SK-N-SH (cell line): ENCODE data around the gene EML5. TPM values are rescaled to one million over a fixed set of nuclear protein-coding genes. Genes with fewer than 3 reads are reported as not detected.
A peak's percentile ranks its signal among the peaks of the same experiment; 100 is the strongest.

Source experiments
- CTCF ChIA-PET: fragments of 300-600, 350-600 bp; formaldehyde crosslinking; extraction: SDS; loops from one replicate; lab custom pipeline; 2021; lab: Yijun Ruan, JAX
- POLR2A ChIA-PET: fragments of 350-600 bp; sonication (Branson Sonifier 250); formaldehyde crosslinking; extraction: SDS; loops from one replicate; lab custom pipeline; 2020; ENCODE audit warnings: antibody characterized with exemption, inconsistent platforms; lab: Yijun Ruan, JAX
- DNase-seq: peaks from one replicate; pipeline ENCODE4 v3.0.0; 2012
- H2AFZ ChIP-seq: fragments of 200-600 bp; sonication (generic); 2 replicates; pipeline ENCODE4 v1.8.1; 2016; ENCODE audit warnings: antibody characterized with exemption, mild to moderate bottlenecking, low read depth
- H3F3A ChIP-seq: fragments of 200-600 bp; sonication (generic); replicated peaks from 2 replicates; pipeline ENCODE3; 2016; ENCODE audit warnings: antibody characterized with exemption, mild to moderate bottlenecking; ENCODE audit not compliant: insufficient read depth
- H3K27ac ChIP-seq, 2 experiments: fragments of 200-500 bp in 1 of 2; fragments of 200-600 bp in 1 of 2; sonication (Bioruptor generic) in 1 of 2; sonication (generic), shearing (Covaris generic) in 1 of 2; 2 replicates each; pipeline versions ENCODE4 v1.5.1 to v1.6.1; 2014 to 2016; ENCODE audit warnings: low read depth in 2 of 2, inconsistent platforms in 1 of 2, low read length in 1 of 2, mild to moderate bottlenecking in 1 of 2, mixed read lengths in 1 of 2
- H3K27me3 ChIP-seq: fragments of 200-600 bp; sonication (generic), shearing (Covaris generic); 2 replicates; pipeline ENCODE4 v1.6.1; 2016; ENCODE audit warnings: mixed run types; ENCODE audit not compliant: insufficient read depth
- H3K36me3 ChIP-seq, 2 experiments: fragments of 200-500 bp in 1 of 2; fragments of 200-600 bp in 1 of 2; sonication (Bioruptor generic) in 1 of 2; sonication (generic) in 1 of 2; replicated peaks in 1 of 2; 2 replicates each; pipeline versions ENCODE3 to v1.5.1; 2014 to 2016; ENCODE audit warnings: low read length in 1 of 2, mild to moderate bottlenecking in 1 of 2; ENCODE audit not compliant: insufficient read depth in 2 of 2, control insufficient read depth in 1 of 2
- H3K4me1 ChIP-seq, 2 experiments: fragments of 200-500 bp in 1 of 2; fragments of 200-600 bp in 1 of 2; sonication (Bioruptor generic) in 1 of 2; sonication (generic), shearing (Covaris generic) in 1 of 2; 2 replicates each; pipeline versions ENCODE4 v1.5.1 to v1.6.1; 2014 to 2016; ENCODE audit warnings: low read depth in 1 of 2, low read length in 1 of 2, mixed run types in 1 of 2; ENCODE audit not compliant: insufficient read depth in 2 of 2, control insufficient read depth in 1 of 2
- H3K4me2 ChIP-seq: fragments of 200-600 bp; sonication (generic), shearing (Covaris generic); 2 replicates; pipeline ENCODE4 v1.6.1; 2017; ENCODE audit warnings: mixed run types
- H3K4me3 ChIP-seq, 2 experiments: fragments of 200-500 bp in 1 of 2; fragments of 200-600 bp in 1 of 2; sonication (Bioruptor generic) in 1 of 2; sonication (generic), shearing (Covaris generic) in 1 of 2; 2 replicates each; pipeline versions ENCODE4 v1.5.1 to v1.8.1; 2014 to 2016; ENCODE audit warnings: low read depth in 2 of 2, inconsistent platforms in 1 of 2, low read length in 1 of 2, mild to moderate bottlenecking in 1 of 2, mixed read lengths in 1 of 2, moderate library complexity in 1 of 2
- H3K79me2 ChIP-seq: fragments of 200-600 bp; sonication (generic); 2 replicates; pipeline ENCODE4 v1.8.1; 2017; ENCODE audit warnings: mild to moderate bottlenecking; ENCODE audit not compliant: insufficient read depth
- H3K9ac ChIP-seq: fragments of 200-600 bp; sonication (generic); 2 replicates; pipeline ENCODE4 v1.6.1; 2017; ENCODE audit warnings: mixed run types
- H3K9me2 ChIP-seq: fragments of 200-600 bp; sonication (generic); 2 replicates; pipeline ENCODE4 v1.6.1; 2017; ENCODE audit warnings: mixed run types
- H3K9me3 ChIP-seq: fragments of 200-600 bp; sonication (generic); 2 replicates; pipeline ENCODE4 v1.6.1; 2017; ENCODE audit warnings: mixed run types, mild to moderate bottlenecking, moderate library complexity
- H4K20me1 ChIP-seq: fragments of 200-600 bp; sonication (generic); 2 replicates; pipeline ENCODE4 v1.6.1; 2017; ENCODE audit warnings: mild to moderate bottlenecking, mixed run types; ENCODE audit not compliant: insufficient read depth
- CHD2 ChIP-seq: fragments of 150-350 bp; IDR thresholded peaks from 2 replicates; pipeline ENCODE4 v1.6.1; 2018; ENCODE audit warnings: low read length; ENCODE audit not compliant: partially characterized antibody
- CTCF ChIP-seq: fragments of 200-600 bp; sonication (generic); IDR thresholded peaks from 2 replicates; pipeline ENCODE4 v1.6.1; 2017; ENCODE audit warnings: antibody characterized with exemption, mild to moderate bottlenecking, moderate library complexity
- FOXM1 ChIP-seq: IDR thresholded peaks from 2 replicates; pipeline ENCODE4 v1.4.0; 2012; ENCODE audit warnings: low read depth, mild to moderate bottlenecking
- MAX ChIP-seq: IDR thresholded peaks from 2 replicates; pipeline ENCODE4 v1.4.0; 2012; ENCODE audit warnings: low read depth
- MEF2A ChIP-seq: IDR thresholded peaks from 2 replicates; pipeline ENCODE4 v1.4.0; 2012; ENCODE audit warnings: low read depth, borderline replicate concordance
- RAD21 ChIP-seq: IDR thresholded peaks from 2 replicates; pipeline ENCODE4 v1.6.1; 2012; ENCODE audit warnings: mild to moderate bottlenecking, low read length
- RCOR1 ChIP-seq: fragments of 150-350 bp; IDR thresholded peaks from 2 replicates; pipeline ENCODE4 v1.6.1; 2017; ENCODE audit warnings: antibody characterized with exemption, low read length
- SMC3 ChIP-seq: IDR thresholded peaks from 2 replicates; pipeline ENCODE4 v1.6.1; 2012; ENCODE audit warnings: low read depth, low read length, improper control_type of control experiment
- TAF1 ChIP-seq: IDR thresholded peaks from 2 replicates; pipeline ENCODE4 v1.6.1; 2012; ENCODE audit warnings: low read depth, mild to moderate bottlenecking, low read length, moderate library complexity, borderline replicate concordance
- TEAD4 ChIP-seq: IDR thresholded peaks from 2 replicates; pipeline ENCODE4 v1.4.0; 2012; ENCODE audit warnings: mild to moderate bottlenecking, borderline replicate concordance; ENCODE audit not compliant: insufficient read depth
- USF2 ChIP-seq: fragments of 150-350 bp; IDR thresholded peaks from 2 replicates; pipeline ENCODE4 v1.6.1; 2017; ENCODE audit warnings: antibody characterized with exemption, low read length, low read depth, borderline replicate concordance
- WGBS: methylation state at CpG from one replicate; pipeline ENCODE4 v1.1.6; 2017; ENCODE audit warnings: low lambda C conversion rate; 5-methylcytosine and 5-hydroxymethylcytosine counted together
- polyA plus RNA-seq, 3 experiments: library from polyadenylated mRNA; depleted of rRNA; stranded (reverse); fragments of >200 nt; gene quantifications; 2 replicates each; pipeline ENCODE4 v1.2.3, GENCODE V29; 2012

Gene EML5
- polyA plus RNA-seq, 1 of the 3 experiments (the other 2 are of a cell fraction), result 0.23 TPM

- 95% methylated on average over 1 of the region's 1 CpG for WGBS
- ChIA-PET POLR2A (interaction anchor here (0.7 to 3.0 kb wide), 3 partner anchors 13 to 148 kb away, joined by 3 to 11 read pairs (median 7); partner anchors contain the start of gene TTC8), CTCF (interaction anchor here (1.2 to 3.0 kb wide), 5 partner anchors 10 to 31 kb away, joined by 3 to 13 read pairs (median 6); no protein-coding TSS in a partner anchor)
- Histone ChIP-seq H3K4me1 (peaks cover 18 to 48% of the 10 kb centered on the region in 2 experiments), H3K27ac (peak overlapping the region in 1 of 2 experiments; percentile 93; a peak in 2 of 4 replicates), H3K9me2 (no peaks in the 10 kb centered on the region), H4K20me1 (no peaks in the 10 kb centered on the region), H3F3A (peaks cover 29% of the 10 kb centered on the region), H3K36me3 (peaks cover 15 to 22% of the 10 kb centered on the region in 2 experiments), H3K9ac (no peak overlapping the region), H3K4me3 (no peak overlapping the region), H3K4me2 (no peak overlapping the region), H3K9me3 (no peaks in the 10 kb centered on the region), H3K27me3 (no peaks in the 10 kb centered on the region), H3K79me2 (peaks cover 38% of the 10 kb centered on the region), H2AFZ (no peak overlapping the region)
- no peak for TF ChIP-seq FOXM1
- TF ChIP-seq SMC3, result peak; percentile 20; the same call in 1 of the 2 replicates
- TF ChIP-seq MEF2A, result no peak
- TF ChIP-seq RAD21, result peak; percentile 32
- no peak for DNase-seq
Observed at GRCh38 chr14:88837495-88837894, 44.7 kb upstream of the EML5 start.

GRCh38 chr14:88835661-88836060, 42.9 kb upstream of the EML5 start:
- peak overlapping the region; percentile 77 to 100 for H3K27ac ChIP-seq
- TF ChIP-seq TEAD4 (no peak), MEF2A (no peak), TAF1 (no peak), RCOR1 (no peak), USF2 (no peak), CHD2 (no peak), MAX (no peak), CTCF (no peak)
- peak overlapping the region; percentile 11; the same call in 1 of the 2 replicates for H3K9ac ChIP-seq
- POLR2A ChIA-PET, result no interaction called here
- no peaks in the 10 kb centered on the region for H4K20me1 ChIP-seq
- H3K36me3 ChIP-seq, result peaks cover 3 to 16% of the 10 kb centered on the region in 2 experiments
- H3K4me3 ChIP-seq, result no peak overlapping the region
- no peaks in the 10 kb centered on the region for H3K9me2 ChIP-seq
- CTCF ChIA-PET, result no interaction called here
- no peak for DNase-seq
- no peaks in the 10 kb centered on the region for H3K27me3 ChIP-seq
- H2AFZ ChIP-seq, result no peak overlapping the region
- H3K79me2 ChIP-seq, result peaks cover 48% of the 10 kb centered on the region
- no peaks in the 10 kb centered on the region for H3K9me3 ChIP-seq
- H3K4me2 ChIP-seq, result peak overlapping the region; percentile 53; the same call in 1 of the 2 replicates
- peaks cover 34% of the 10 kb centered on the region for H3F3A ChIP-seq
- H3K4me1 ChIP-seq, result peaks cover 11 to 50% of the 10 kb centered on the region in 2 experiments
